ENCODE results near the gene SDF2L1. TPM values are rescaled to one million over a fixed set of nuclear protein-coding genes. Genes with fewer than 3 reads are reported as not detected.
A peak's percentile ranks its signal among the peaks of the same experiment; 100 is the strongest.
"Not testable (repeated sequence)": the region's sequence is repeated elsewhere in the genome, so short reads cannot be mapped to it uniquely, and the experiment has no call there.

SDF2L1 gene
- total RNA-seq = 100 to 1,000 TPM in 2 of 4 donors, 10 to 100 TPM in 2; 60.2 to 444 (median 210) TPM

- intact Hi-C loops (cut with DNase I) = no loop called here
- Histone ChIP-seq H3K4me3 (replicated peaks in 1 of 3) (peak within 1 kb of the TSS; percentile 61 to 83 (median 82)), H3K9me3 (no peaks in the 10 kb centered on the region), H3K27ac (peak within 1 kb of the TSS; percentile 34 to 64 (median 49)), H3K36me3 (peaks cover 0 to 20% of the 10 kb centered on the region in 2 donors), H3K27me3 (no peaks in the 10 kb centered on the region), H3K4me1 (peaks cover 25 to 29% of the 10 kb centered on the region in 2 donors)
- 0 to 3% methylated on average over 11 to 13 of the region's 76 CpGs for WGBS, 2 donors
- DNase-seq = peak; percentile 99
- TF ChIP-seq CTCF (IDR thresholded peaks at IDR 0.05) = peak in 2 of 6 experiments; percentile 20 to 26
- peak; percentile 10 to 96 for TF ChIP-seq POLR2A (IDR thresholded peaks at IDR 0.05)
These were observed at the start of gene SDF2L1 for GRCh38 chr22:21641789-21642583. Gene SDF2L1 (plus strand): TSS chr22:21642302. CDS start chr22:21642337, 35 bp downstream.

- DNase-seq = no peak
- H3K36me3 ChIP-seq = peaks cover 0 to 22% of the 10 kb centered on the region in 2 donors
- no peak overlapping the region for H3K4me3 ChIP-seq (replicated peaks in 1 of 3)
- 90 to 92% methylated on average over 3 of the region's 3 CpGs for WGBS, 2 donors
- H3K4me1 ChIP-seq = peaks cover 12 to 19% of the 10 kb centered on the region in 2 donors
- intact Hi-C loops (cut with DNase I) = no loop called here
- TF ChIP-seq POLR2A (IDR thresholded peaks at IDR 0.05) (no peak), CTCF (IDR thresholded peaks at IDR 0.05) (no peak)
- no peak overlapping the region for H3K27ac ChIP-seq
- H3K27me3 ChIP-seq = no peaks in the 10 kb centered on the region
- H3K9me3 ChIP-seq = no peaks in the 10 kb centered on the region
These were observed 49.7 kb upstream of the SDF2L1 start for GRCh38 chr22:21592422-21592821.

GRCh38 chr22:21593406-21594232 is 48.5 kb upstream of the SDF2L1 start:
- WGBS, 2 donors = 83 to 88% methylated on average over 11 of the region's 11 CpGs

GRCh38 chr22:21594865-21595452 is 47.1 kb upstream of the SDF2L1 start:
- H3K27ac ChIP-seq = no peak overlapping the region
- WGBS, 2 donors = 83 to 88% methylated on average over 5 of the region's 5 CpGs
- H3K9me3 ChIP-seq = no peaks in the 10 kb centered on the region
- no peak for DNase-seq
- no peak overlapping the region for H3K4me3 ChIP-seq (replicated peaks in 1 of 3)
- intact Hi-C loops (cut with DNase I) = no loop called here
- no peaks in the 10 kb centered on the region for H3K27me3 ChIP-seq
- TF ChIP-seq CTCF (IDR thresholded peaks at IDR 0.05) (no peak), POLR2A (IDR thresholded peaks at IDR 0.05) (no peak)
- H3K4me1 ChIP-seq = peaks cover 12 to 24% of the 10 kb centered on the region in 2 donors
- peaks cover 0 to 22% of the 10 kb centered on the region in 2 donors for H3K36me3 ChIP-seq

More at GRCh38 chr22:21593406-21594232, 48.5 kb upstream of the SDF2L1 start:
- no peaks in the 10 kb centered on the region for H3K27me3 ChIP-seq
- DNase-seq = no peak
- H3K36me3 ChIP-seq = peaks cover 0 to 22% of the 10 kb centered on the region in 2 donors
- no peak for TF ChIP-seq POLR2A (IDR thresholded peaks at IDR 0.05)
- no peak for TF ChIP-seq CTCF (IDR thresholded peaks at IDR 0.05)
- H3K4me3 ChIP-seq (replicated peaks in 1 of 3) = no peak overlapping the region
- H3K27ac ChIP-seq = no peak overlapping the region
- H3K9me3 ChIP-seq = no peaks in the 10 kb centered on the region
- peaks cover 12 to 19% of the 10 kb centered on the region in 2 donors for H3K4me1 ChIP-seq
- intact Hi-C loops (cut with DNase I) = no loop called here

GRCh38 chr22:21596356-21597135 is 45.6 kb upstream of the SDF2L1 start:
- H3K4me1 ChIP-seq = peaks cover 1 to 14% of the 10 kb centered on the region in 2 donors
- 97 to 98% methylated on average over 13 of the region's 13 CpGs for WGBS, 2 donors
- not testable (repeated sequence) for H3K4me3 ChIP-seq (replicated peaks in 1 of 3)

More at GRCh38 chr22:21596356-21597135, 45.6 kb upstream of the SDF2L1 start:
- intact Hi-C loops (cut with DNase I); H3K27me3 ChIP-seq; H3K27ac ChIP-seq; DNase-seq; H3K9me3 ChIP-seq: not testable (repeated sequence)
- peaks cover 0 to 22% of the 10 kb centered on the region in 2 donors for H3K36me3 ChIP-seq

All from thyroid gland (tissue), 4 donors.